CMK (cell line): ENCODE data around the gene RPL36.
"Not testable (repeated sequence)": the region's sequence is repeated elsewhere in the genome, so short reads cannot be mapped to it uniquely, and the experiment has no call there.

Experiments
- DNase-seq: peaks from one replicate; pipeline ENCODE4 v3.0.0-alpha.2; 2010; ENCODE audit warnings: low read depth

RPL36 gene

DNA sequence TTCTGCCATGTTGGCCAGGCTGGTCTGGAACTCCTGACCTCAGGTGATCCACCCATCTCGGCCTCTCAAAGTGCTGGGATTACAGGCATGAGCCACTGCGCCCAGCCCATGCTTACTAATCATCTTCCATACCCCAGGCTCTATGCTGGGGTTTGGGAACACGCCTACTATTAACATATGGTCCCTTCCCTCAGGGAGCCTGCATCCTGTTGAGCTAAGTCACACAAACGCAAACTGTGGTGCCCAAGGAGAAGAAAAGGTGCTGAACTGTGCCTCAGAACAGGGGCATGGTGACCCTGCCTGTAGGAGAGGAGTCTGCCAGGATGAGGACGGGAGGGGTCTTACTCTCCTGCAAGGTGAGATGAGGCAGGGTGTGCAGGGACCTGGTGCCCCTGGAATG, 15.4 kb upstream of the RPL36 start:
- no peak for DNase-seq

GRCh38 chr19:5676105-5676771, 13.9 kb upstream of the RPL36 start:
- no peak for DNase-seq

DNA sequence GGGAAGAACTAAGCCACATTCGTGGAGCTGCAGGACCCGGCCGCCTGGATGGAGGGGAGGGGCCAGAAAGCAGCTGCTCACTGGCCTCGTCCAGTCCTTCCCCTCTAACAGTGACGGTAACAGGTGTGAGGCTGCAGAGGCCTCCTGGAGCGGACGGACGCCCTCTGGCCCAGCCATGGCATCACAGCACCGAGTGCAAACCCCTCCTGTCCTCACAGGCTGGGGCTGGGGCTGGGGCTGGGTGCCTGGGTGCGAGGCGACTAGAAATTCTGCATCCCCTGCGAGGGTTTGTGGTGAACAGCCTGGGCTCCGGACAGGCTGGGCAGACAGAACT, 13.4 kb upstream of the RPL36 start:
- DNase-seq = no peak

DNA sequence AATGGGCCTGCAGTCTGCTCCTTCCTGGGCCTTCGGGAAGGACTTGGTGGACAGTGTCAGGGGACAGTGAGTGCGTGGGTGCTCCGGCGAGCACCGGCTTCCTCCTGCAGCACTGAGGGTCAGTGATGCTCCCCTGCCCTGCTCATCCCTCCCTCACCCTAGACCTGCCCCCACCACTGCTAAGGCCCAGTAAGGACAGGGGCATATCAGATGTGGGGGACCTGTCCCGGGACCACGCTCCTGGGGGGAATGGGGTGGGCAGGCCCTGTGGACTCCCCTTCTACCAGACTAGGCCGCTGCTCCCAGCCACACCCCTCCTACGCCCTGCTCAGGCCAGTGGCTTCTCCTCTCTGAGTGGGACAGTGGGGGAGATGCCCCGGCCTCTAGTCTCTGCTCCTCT, 13.0 kb upstream of the RPL36 start:
- no peak for DNase-seq

GRCh38 chr19:5677580-5677979, 12.5 kb upstream of the RPL36 start:
- DNase-seq = no peak

DNA sequence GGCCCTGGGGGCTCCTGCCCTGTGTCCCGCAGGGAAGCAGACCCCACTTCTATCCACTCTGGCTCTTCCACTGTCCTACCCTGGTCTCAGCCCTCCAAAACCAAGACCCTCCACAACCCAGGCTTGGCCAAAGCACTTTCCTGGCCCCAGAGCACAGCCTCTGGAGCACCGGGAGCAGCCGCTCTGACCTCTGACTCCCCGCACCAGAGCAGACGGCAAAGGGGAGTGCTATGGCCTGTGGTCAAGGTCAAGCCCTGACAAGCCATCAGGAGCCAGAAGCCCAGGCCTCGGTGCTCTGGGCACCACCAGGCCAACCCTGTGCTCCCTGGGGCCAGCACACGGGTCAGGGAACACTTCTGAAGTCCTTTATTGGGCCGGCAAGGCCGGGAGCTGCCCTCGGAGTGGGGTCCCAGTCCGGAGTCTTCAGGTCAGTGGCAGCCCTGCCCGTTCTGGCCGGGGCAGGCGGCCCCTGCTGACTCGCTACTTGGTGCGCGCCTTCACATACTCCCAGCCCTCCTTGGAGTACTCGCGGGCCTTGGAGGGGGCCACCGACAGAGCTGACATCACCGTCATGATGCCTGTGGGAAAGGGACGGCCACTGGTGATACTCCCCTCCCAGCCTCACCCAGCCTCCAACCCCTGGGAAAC, 11.9 kb upstream of the RPL36 start:
- DNase-seq = no peak

DNA sequence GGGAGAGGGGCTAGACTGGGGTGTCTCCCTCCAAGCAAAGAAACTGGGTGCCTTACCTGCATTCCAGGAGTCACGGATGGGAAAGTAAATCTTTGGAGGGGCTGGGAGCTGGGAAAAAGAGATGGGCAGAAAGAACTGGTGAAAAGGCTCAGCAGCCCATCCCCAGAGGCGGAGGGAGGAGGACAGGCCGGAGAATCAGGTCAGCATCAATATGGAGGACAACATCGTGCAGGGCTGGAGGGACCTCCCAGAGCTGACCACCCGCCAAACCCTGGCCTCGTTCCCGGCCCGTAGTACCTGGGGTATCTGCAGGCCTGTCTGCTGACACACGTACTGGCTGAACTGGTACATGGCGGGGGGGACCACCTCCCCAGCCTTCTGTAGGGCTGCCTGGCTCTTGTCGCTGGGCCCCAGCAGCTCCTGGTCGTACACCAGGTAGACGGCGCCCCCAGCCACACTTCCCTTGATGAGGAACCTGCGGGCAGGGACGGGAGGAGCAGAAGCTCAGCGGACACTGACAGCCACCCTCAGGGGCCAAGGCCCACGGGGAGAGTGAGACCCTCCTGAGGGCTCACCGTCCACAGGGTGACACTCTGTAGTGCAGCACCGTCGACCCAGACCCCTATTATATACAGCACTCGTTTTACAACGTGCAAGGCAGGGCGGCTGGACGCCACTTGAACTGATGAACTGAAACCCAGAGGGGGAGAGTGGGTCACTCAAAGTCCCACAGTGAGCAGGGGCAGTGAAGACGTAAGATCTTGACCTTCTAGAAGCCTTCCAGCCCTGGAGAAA, 10.6 kb upstream of the RPL36 start:
- DNase-seq = no peak

- no peak for DNase-seq
Observed at GRCh38 chr19:5680084-5680436, 10.0 kb upstream of the RPL36 start.

DNA sequence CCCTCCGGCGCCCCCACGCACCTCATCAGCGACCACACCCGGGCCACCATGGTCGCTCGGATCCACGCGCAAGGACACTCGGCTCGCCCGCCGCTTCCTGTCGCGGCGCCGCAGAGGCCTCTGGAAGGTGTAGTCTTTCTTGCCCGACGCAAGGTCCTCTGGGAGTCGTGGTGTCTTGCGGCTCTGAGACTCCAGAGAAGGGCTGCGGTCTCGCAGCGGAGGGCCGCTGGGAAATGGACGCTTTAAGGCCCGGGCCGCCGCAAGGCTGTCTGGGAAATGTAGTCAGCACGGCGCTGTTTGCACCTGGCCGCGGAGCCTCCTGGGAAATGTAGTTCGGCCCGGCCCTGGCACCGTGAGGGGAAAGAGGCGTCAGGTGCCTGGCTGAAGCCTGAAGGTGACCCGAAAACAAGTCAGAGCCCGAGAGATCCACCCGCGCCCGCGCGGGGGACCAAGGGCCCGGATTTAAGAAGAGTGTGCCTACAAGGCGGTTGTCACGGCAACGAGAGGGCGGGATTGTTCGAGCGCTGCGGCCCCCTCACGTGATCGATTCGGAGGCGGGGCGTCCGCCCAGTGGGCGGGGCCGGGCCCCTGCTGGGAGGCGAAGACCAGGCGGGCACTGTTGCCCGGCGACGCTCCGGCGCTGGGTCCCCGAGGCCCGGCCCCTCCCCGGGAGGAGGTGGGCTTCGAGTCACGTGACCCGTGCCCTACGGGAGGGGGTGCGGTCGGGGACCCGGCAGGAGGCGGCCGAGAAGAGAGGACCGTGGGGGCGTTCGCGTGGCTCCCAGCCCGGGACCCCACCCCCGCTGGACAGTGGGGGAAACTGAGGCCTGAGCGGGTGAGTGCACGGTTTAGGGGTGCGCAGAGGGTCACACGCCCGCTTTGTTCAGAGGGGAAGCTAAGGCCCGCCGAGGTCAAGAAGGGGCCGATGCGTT, 9.4 kb upstream of the RPL36 start, which contains the start of the genes HSD11B1L and MICOS13:
HSD11B1L (plus strand) TSS at position 591 of the 932 bp plus-strand sequence. CDS start 3,806 bp downstream, outside the sequence.
MICOS13 (minus strand) TSS at position 80 of the 932 bp plus-strand sequence; CDS start at position 50, 30 bp downstream.
- peak; percentile 98 for DNase-seq

- no peak for DNase-seq
Observed at GRCh38 chr19:5681391-5682106, 8.5 kb upstream of the RPL36 start.

GRCh38 chr19:5682107-5682482, 8.0 kb upstream of the RPL36 start:
- no peak for DNase-seq

- no peak for DNase-seq
Observed at GRCh38 chr19:5683177-5683886, 6.8 kb upstream of the RPL36 start.

GRCh38 chr19:5684694-5685430, 5.2 kb upstream of the RPL36 start:
- DNase-seq = no peak

GRCh38 chr19:5686326-5686646, 3.8 kb upstream of the RPL36 start:
- DNase-seq = no peak

DNA sequence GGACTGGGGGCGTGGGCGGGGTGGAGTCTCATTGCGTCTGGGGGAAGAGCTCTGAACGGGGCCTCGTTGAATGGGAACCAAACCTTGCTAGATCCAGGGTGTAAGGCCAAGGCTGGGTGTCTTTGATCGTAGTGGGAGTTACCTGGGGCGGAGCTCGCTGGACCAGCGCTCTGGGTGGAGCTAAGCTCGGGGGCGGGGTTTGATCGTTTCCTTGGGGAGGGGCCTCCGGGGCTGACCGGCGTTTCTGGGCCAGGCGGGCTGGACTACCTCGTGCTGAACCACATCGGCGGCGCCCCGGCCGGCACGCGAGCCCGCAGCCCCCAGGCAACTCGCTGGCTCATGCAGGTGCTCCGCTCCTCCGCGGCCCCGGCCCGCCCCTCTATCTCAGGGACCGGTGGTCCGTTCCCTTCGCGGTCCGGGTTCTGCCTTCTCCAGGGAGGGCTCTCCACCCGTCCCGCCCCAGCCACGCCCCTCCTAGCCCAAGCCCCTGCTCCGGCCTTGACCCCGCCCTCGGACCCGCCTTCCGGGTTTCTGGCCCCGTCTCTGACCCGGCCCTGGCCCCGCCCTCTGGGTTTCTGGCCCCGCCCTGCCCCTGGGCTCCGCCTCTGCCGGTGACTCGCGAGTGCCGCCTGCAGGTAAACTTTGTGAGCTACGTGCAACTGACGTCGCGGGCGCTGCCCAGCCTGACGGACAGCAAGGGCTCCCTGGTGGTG, 3.3 kb upstream of the RPL36 start:
- peak; percentile 91 for DNase-seq

GRCh38 chr19:5687360-5688198, 2.5 kb upstream of the RPL36 start:
- DNase-seq = no peak

GRCh38 chr19:5688262-5688881, 1.7 kb upstream of the RPL36 start:
- not testable (repeated sequence) for DNase-seq
